Fibroblast of lung (primary cell): Measurements from ENCODE around the gene SORD. TPM values are rescaled to one million over a fixed set of nuclear protein-coding genes. Genes with fewer than 3 reads are reported as not detected.

Experiments
- DNase-seq, 2 donors: peaks; one replicate each; pipeline versions ENCODE4 v3.0.0 to v3.0.0-alpha.2; 2010; ENCODE audit warnings: low read depth in 2 of 2
- H2AFZ ChIP-seq: 2 replicates; pipeline ENCODE4 v1.5.1; 2012; ENCODE audit warnings: low read length, control low read depth, inconsistent platforms
- H3K27ac ChIP-seq: 2 replicates; pipeline ENCODE4 v1.5.1; 2011; ENCODE audit warnings: low read length, control low read depth; ENCODE audit not compliant: insufficient read depth
- H3K27me3 ChIP-seq: 2 replicates; pipeline ENCODE4 v1.5.1; 2011; ENCODE audit warnings: mild to moderate bottlenecking, low read length; ENCODE audit not compliant: control insufficient read depth, insufficient read depth
- H3K36me3 ChIP-seq: 2 replicates; pipeline ENCODE4 v1.5.1; 2011; ENCODE audit warnings: low read length; ENCODE audit not compliant: control insufficient read depth, insufficient read depth
- H3K4me1 ChIP-seq: 2 replicates; pipeline ENCODE4 v1.5.1; 2011; ENCODE audit warnings: low read length; ENCODE audit not compliant: control insufficient read depth, insufficient read depth; ENCODE audit errors: extremely low read depth
- H3K4me2 ChIP-seq: 2 replicates; pipeline ENCODE4 v1.5.1; 2011; ENCODE audit warnings: low read length, control low read depth; ENCODE audit not compliant: insufficient read depth; ENCODE audit errors: extremely low read depth
- H3K4me3 ChIP-seq, 4 experiments: fragments of 200-600 bp in 1 of 4; sonication (generic) in 1 of 4; replicated peaks in 1 of 4; 2 replicates each; pipeline ENCODE4 v1.5.1; 2011 to 2016; ENCODE audit warnings: low read length in 4 of 4, low read depth in 3 of 4, mild to moderate bottlenecking in 3 of 4, control low read depth in 2 of 4, inconsistent platforms in 1 of 4, mixed read lengths in 1 of 4; ENCODE audit not compliant: insufficient read depth in 1 of 4; ENCODE audit errors: control extremely low read depth in 1 of 4
- H3K79me2 ChIP-seq: 2 replicates; pipeline ENCODE4 v1.5.1; 2012; ENCODE audit warnings: mild to moderate bottlenecking, low read length, inconsistent platforms; ENCODE audit not compliant: control insufficient read depth, insufficient read depth
- H3K9ac ChIP-seq: 2 replicates; pipeline ENCODE4 v1.5.1; 2011; ENCODE audit warnings: mild to moderate bottlenecking, low read length, control low read depth; ENCODE audit not compliant: insufficient read depth
- H3K9me3 ChIP-seq: 2 replicates; pipeline ENCODE4 v1.5.1; 2012; ENCODE audit warnings: low read depth, low read length; ENCODE audit not compliant: control insufficient read depth, insufficient read depth
- H4K20me1 ChIP-seq: 2 replicates; pipeline ENCODE4 v1.5.1; 2011; ENCODE audit warnings: low read length; ENCODE audit not compliant: control insufficient read depth, insufficient read depth; ENCODE audit errors: extremely low read depth
- CTCF ChIP-seq, 2 donors: IDR thresholded peaks in 1 of 2; conservative IDR thresholded peaks in 1 of 2; 1 replicate in 1 of 2; 2 replicates in 1 of 2; pipeline ENCODE4 v1.5.1; 2011 to 2012; ENCODE audit warnings: low read length in 2 of 2, control low read depth in 1 of 2, inconsistent platforms in 1 of 2, low read depth in 1 of 2, mild to moderate bottlenecking in 1 of 2
- EZH2 ChIP-seq: IDR thresholded peaks from 2 replicates; pipeline ENCODE4 v1.5.1; 2012; ENCODE audit warnings: low read length, control low read depth, mild to moderate bottlenecking; ENCODE audit errors: missing control alignments
- polyA plus RNA-seq, 2 donors: library from polyadenylated mRNA; depleted of rRNA in 1 of 2; stranded (reverse) in 1 of 2; unstranded in 1 of 2; fragments of >200 nt; gene quantifications; 2 replicates each; pipeline ENCODE4 v1.2.1, GENCODE V29; 2011 to 2012; ENCODE audit warnings: missing spikeins in 1 of 2
- total RNA-seq: library from RNA; depleted of rRNA; stranded (reverse); fragments of >200 nt; gene quantifications from 2 replicates; pipeline ENCODE4 v1.2.1, GENCODE V29; 2014

The SORD gene
- total and polyA plus RNA-seq, 2 donors (not counting 1 experiment from before 2014, with no cell fraction given) = 8.9 to 13.0 TPM

GRCh38 chr15:45095661-45096060, 72.7 kb downstream of the SORD start:
- Histone ChIP-seq H3K27ac (no peak overlapping the region), H3K36me3 (no peaks in the 10 kb centered on the region), H2AFZ (no peak overlapping the region), H3K4me2 (no peak overlapping the region), H3K27me3 (peaks cover 3% of the 10 kb centered on the region), H3K9ac (no peak overlapping the region), H3K79me2 (no peaks in the 10 kb centered on the region), H3K4me3 (no peak overlapping the region), H3K4me1 (no peaks in the 10 kb centered on the region), H4K20me1 (no peaks in the 10 kb centered on the region), H3K9me3 (no peaks in the 10 kb centered on the region)
- TF ChIP-seq CTCF (conservative IDR thresholded peaks at IDR 0.05 in 1 of 2, IDR thresholded peaks at IDR 0.05 in 1 of 2; ENCODE audit: low read depth in 1 of 2, low read length in 2 of 2) (no peak), EZH2 (no peak)
- no peak for DNase-seq

GRCh38 chr15:45097466-45097865, 74.5 kb downstream of the SORD start:
- no peak overlapping the region for H3K27ac ChIP-seq

GRCh38 chr15:45099549-45100165, 76.7 kb downstream of the SORD start:
- no peak overlapping the region for H2AFZ ChIP-seq

More at GRCh38 chr15:45097466-45097865, 74.5 kb downstream of the SORD start:
- H4K20me1 ChIP-seq = no peaks in the 10 kb centered on the region
- H3K9ac ChIP-seq = no peak overlapping the region
- H3K79me2 ChIP-seq = no peaks in the 10 kb centered on the region
- H3K4me3 ChIP-seq = no peak overlapping the region
- H3K4me1 ChIP-seq = no peaks in the 10 kb centered on the region
- H2AFZ ChIP-seq = no peak overlapping the region
- H3K27me3 ChIP-seq = peaks cover 8% of the 10 kb centered on the region
- no peak for DNase-seq
- no peaks in the 10 kb centered on the region for H3K36me3 ChIP-seq
- no peaks in the 10 kb centered on the region for H3K9me3 ChIP-seq
- TF ChIP-seq CTCF (conservative IDR thresholded peaks at IDR 0.05 in 1 of 2, IDR thresholded peaks at IDR 0.05 in 1 of 2; ENCODE audit: low read depth in 1 of 2, low read length in 2 of 2) (no peak), EZH2 (no peak)
- no peak overlapping the region for H3K4me2 ChIP-seq

More at GRCh38 chr15:45099549-45100165, 76.7 kb downstream of the SORD start:
- H3K27ac ChIP-seq = no peak overlapping the region
- no peaks in the 10 kb centered on the region for H3K4me1 ChIP-seq
- TF ChIP-seq CTCF (conservative IDR thresholded peaks at IDR 0.05 in 1 of 2, IDR thresholded peaks at IDR 0.05 in 1 of 2; ENCODE audit: low read depth in 1 of 2, low read length in 2 of 2) = no peak
- TF ChIP-seq EZH2 = no peak
- H3K27me3 ChIP-seq = peaks cover 8% of the 10 kb centered on the region
- H3K79me2 ChIP-seq = no peaks in the 10 kb centered on the region
- DNase-seq = no peak
- no peaks in the 10 kb centered on the region for H4K20me1 ChIP-seq
- H3K9ac ChIP-seq = no peak overlapping the region
- no peak overlapping the region for H3K4me3 ChIP-seq
- no peaks in the 10 kb centered on the region for H3K9me3 ChIP-seq
- no peaks in the 10 kb centered on the region for H3K36me3 ChIP-seq
- no peak overlapping the region for H3K4me2 ChIP-seq
